HG03280 (cell line): ENCODE results near the gene TMEM209.

Source experiments
- ATAC-seq: cut with Tn5 transposase; IDR thresholded peaks from one replicate; pipeline ENCODE4 v1.9.1; 2021; ENCODE audit warnings: mild to moderate bottlenecking, moderate library complexity; ENCODE audit not compliant: unreplicated experiment

The TMEM209 gene

DNA sequence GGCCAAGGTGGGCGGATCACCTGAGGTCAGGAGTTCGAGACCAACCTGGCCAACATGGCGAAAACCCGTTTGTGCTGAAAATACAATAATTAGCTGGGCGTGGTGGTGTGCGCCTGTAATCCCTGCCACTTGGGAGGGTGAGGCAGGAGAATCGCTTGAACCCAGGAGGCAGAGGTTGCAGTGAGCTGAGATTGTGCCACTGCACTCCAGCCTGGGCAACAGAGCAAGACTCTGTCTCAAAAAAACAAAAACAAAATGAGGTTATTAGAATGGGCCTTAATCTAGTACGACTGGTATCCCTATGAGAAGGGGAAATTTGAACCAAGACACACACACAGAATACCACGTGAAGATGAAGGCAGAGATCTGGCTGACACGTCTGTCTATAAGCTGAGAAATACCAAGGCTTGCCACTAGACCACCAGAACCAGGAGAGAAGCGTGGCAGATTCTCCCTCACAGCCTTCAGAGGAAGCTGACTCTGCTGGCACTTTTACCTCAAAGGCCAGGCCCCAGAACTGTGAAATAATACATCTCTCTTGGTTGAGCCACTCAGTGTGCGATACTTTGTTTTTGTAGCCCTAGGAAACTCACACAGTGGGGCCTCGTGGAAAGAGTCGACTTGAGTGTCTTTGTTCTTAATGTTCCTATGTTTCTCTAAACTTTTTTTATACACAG lies 59.6 kb downstream of the TMEM209 start:
- no peak for ATAC-seq

DNA sequence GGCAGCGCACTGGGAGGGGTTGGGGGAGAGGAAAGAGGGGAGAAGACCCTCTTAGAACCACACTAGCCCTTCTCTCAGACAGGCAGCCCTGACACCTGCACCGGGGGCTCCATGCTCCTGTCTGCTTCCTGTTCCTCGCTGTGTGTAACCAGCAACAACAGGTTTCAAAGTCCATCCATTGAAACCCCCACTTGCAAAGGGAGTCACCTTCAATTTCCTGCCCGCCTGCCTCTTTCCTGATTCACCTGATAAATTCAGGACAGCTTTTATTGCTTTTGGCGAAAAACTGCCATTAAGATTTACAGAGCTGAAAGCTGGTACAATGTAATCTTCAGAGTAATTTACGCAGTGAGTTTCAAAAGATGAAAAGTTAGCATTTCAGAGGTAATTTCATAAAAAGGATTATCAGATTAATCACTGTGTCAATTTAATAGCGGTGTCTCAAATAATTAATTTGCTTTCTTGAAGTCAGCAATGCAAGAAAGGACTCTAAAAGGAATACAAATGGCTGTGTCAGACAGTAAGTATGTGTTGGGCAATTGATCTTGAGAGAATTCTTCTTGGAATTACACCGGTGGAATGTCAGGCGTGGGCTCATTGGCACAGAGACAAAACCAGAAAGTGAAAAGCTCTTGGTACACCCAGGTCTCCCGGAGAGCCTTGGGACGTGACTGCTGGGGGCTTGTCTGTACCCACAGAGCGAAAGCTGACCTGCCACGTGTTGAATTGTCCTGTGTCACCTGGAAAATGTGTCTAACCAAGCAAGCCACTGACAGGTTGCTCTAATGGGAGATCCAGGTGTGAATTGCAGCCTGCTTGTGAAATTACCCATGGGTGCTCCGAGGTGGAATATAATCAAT lies 60.7 kb downstream of the TMEM209 start:
- ATAC-seq: no peak

DNA sequence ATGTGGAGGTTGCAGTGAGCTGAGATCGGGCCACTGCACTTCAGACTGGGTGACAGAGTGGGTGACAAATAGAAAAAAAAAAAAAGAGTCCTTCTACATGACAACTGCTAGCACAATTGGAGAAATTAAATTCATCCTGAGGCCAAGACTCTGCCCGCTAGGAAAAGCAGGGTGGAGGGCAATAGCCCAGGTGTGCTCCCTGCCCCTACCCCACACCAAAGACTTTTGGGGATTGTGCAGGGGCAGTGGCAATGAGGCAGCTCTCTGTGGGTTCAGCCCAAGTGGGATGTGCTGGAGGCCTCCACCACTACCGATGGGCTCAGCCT lies 61.3 kb downstream of the TMEM209 start:
- no peak for ATAC-seq

DNA sequence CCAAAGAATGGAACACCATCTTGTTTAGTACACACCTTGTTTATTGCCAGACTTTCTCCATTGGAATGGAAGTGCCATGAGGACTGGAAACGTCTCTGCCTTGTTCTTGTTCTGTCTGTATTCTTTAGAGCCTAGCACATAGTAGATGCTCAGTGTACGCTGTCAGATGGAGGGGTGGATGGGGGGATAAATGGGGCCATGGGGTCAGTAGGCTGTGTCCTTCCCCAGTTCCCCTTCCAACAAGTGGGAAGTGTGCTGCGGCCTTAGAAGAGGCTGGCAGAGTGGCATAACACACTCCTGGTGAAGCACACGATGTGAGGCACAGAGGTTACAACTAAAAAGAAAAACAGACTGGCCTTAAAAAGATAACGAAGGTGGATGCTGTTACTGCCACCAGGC lies 61.9 kb downstream of the TMEM209 start:
- no peak for ATAC-seq

DNA sequence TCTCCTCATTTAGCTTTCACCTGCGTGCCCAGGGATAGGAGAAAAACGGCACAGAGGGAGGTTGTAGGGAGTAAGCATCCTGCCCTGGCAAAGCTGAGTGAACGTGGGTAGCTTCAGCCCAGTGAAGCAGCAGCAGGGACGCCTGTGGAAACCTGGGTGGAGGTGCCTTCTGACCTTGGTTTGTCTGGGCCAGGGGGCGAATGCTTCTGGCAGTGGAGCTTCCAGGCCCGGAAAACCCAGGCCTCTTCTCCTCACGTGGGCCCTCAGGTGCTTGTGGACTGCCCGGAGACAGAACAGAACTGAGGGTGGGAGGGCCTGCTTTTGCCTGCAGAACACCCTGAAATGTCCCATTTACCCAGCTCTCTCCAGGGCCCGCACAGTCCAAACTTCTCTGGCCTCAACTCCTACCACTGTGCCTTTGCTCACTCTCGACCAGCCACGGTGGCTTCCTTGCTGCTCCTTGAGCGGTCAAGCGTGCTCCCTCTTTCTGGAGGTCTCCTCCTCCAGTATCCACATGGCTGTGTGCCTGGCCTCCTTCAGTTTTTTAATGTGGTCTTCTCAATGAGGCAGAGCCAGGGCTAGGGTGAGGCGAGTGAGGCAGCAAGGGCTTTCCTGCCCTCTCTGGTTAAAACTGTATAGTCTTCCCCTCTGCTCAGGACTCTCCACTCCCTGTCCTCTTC lies 62.4 kb downstream of the TMEM209 start:
- no peak for ATAC-seq

DNA sequence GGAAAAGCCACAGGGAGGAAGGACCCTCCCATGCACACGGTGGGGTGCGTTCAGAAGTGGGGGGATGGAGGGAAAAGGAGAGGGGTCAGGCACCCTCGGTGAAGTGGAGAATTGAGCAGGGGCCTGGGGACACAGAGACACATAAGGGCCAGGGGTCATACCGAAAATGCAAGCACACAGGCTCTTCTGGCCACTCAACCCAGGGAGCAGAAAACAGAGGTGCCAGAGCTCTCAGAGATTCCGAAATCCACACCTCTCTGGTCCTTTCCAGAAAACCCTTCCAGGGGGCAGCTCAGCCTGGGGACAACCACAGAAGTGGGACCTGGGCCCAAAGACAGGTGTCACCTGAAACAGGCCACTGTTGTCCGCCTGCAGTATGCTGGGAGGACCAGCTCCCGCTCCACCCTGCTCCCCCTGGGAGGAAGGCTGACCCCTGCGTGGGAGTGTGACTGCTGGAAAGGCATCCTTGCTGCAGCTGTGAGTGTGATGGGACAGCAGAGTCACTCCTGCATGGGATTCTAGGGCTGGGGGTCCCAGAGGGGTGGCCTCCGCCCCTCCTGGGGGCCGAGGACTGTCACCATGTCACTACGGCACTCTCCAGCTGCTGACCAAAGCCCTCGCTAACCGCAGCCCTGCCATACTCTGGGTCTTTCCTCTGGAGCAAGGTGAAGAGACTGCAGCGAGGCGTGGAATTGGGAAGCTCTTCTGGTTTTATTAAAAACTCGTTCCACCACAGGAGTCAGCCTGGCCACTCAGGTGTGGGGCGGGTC lies 63.1 kb downstream of the TMEM209 start:
- no peak for ATAC-seq

DNA sequence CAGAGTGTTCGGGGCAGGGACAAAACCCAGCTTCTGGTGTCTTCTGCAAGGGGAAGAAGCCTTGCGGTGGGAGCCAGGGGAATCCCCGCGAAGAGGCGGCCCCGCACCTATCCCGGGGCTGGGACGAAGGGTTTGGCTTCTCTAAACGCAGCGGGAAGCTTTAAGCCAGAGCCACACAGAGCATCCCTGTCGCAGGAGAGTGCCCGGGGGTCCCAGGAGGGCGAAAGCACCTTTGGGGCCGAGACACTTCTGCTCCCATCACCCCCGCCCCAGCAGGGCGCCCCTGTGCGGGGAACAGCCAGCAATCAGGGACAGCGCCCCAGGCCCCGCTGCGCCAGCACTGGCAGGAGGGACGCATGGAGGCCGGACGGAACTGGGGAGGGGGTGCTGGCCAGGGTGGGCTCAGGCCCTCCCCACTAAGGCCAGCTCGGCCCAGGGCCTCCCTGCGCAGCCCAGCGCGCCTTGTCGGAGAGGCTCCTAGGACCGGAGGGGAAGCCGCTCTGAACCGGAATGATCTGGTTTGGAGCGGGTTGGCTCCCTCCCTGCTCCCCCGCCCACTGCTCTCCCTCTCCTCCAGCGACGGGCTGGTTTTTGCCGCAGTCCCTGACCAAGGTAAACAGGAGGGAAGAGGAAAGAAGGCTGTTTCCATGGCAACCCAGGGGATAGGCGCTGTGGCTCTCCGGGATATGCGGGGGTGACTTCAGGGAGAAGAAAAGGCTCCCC lies 63.9 kb downstream of the TMEM209 start:
- no peak for ATAC-seq

DNA sequence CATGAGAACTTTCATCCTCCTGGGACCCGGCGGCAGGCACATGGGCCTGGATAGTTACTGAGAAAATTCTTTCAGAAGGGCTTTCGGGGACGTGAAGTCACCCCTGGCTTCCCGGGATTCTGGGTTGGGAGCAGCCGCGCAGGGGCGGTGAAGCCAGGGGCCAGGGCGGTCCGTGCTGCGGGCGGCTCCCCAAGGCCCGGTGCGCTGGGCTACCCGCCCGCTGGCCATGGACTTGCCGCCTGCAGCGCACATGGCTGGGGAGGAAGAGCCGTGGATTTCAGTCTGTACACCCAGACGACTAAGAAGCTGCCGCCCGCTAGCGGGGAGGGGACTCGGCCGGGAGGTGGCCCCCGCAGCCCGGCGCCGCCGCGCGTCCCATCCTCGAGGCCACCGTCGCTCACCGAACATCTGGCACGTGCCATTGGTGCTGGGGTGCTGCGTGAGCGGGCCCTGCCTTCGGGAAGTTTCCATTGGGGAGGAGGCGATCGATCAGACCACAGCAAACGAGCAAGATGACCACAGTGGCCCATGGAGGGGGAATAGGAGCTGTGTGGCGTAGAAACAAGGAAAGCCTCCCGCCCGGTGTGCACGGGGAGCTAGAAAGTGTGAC lies 64.5 kb downstream of the TMEM209 start:
- ATAC-seq: no peak

DNA sequence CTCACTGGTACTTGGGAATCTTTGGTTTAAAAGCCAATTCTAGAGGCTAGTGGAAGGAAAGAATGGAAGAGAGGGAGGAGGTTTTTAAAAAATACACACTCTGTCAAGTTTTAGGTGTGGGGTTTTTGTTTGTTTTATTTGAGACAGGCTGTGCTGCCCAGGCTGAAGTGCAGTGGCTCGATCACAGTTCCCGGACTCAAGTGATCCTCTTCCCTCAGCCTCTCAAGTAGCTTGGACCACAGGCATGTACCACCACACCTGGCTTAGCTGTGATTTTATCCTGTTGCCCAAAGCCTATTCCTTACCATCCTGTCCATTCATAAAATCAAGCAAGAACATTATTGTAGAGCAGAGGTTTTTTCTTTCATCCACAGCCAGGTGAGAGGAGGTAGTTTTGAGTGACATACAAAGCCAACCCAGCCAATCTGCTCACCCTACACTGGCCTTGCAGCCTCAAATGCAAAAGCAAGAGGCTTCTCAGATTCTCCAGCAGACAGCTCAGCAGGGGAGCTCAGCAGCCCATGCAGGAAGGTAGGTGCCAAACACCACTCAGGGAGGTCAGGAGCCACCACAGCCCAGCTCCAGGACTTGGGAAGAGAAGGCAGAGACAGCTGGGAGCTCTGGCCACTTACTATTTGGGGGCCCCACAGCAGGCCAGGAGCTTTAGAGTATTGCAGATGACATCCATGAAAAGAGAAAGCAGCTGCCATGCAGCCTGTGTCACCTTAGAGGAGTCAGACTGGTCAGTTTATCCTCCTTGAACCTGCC lies 65.8 kb downstream of the TMEM209 start:
- no peak for ATAC-seq

DNA sequence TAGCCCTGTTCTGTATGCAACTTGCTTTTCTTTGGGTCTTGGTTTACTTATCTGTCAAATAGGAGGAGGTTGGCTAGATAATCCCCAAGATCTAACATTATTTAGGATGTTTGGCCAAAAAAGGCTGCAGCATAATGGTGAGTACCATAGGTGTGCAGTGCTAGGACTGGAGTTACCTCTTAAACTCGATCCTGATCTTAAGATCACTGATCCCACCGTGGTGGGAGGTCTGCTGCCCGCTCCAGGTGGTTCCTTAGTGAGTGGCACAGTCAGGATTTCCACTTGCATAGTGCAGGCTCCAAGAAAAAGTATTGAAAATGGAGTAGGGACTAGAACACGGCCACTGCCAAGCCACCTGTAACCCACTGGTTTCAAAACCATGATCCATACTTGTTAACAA lies 68.0 kb downstream of the TMEM209 start:
- no peak for ATAC-seq

DNA sequence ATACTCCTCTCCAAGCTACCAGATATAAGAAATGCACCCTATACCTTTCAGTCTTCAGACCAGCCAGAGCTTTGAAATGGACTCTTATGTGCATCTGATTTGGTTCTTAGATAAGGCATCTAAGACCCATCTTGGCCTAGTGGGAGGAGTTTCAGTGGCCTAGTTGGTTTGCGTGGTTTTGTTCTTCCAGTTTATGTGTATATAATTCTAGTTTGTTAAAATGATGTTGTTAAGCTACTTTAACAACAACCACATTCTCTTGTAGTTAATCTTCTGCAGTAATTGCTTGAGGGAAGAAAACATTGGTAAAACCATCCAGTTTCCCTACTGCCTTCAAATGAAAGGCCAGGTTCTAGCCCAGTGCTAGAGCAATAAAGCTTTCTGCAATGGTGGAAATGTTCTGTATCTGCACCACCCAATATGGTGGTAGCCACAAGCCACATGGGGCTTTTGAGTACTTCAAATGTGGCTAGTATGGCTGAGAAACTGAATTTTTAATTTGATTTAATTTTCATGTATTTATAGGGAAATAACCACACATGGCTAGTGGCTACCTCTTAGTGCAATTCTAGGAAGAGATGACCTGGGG lies 68.5 kb downstream of the TMEM209 start:
- ATAC-seq: no peak

DNA sequence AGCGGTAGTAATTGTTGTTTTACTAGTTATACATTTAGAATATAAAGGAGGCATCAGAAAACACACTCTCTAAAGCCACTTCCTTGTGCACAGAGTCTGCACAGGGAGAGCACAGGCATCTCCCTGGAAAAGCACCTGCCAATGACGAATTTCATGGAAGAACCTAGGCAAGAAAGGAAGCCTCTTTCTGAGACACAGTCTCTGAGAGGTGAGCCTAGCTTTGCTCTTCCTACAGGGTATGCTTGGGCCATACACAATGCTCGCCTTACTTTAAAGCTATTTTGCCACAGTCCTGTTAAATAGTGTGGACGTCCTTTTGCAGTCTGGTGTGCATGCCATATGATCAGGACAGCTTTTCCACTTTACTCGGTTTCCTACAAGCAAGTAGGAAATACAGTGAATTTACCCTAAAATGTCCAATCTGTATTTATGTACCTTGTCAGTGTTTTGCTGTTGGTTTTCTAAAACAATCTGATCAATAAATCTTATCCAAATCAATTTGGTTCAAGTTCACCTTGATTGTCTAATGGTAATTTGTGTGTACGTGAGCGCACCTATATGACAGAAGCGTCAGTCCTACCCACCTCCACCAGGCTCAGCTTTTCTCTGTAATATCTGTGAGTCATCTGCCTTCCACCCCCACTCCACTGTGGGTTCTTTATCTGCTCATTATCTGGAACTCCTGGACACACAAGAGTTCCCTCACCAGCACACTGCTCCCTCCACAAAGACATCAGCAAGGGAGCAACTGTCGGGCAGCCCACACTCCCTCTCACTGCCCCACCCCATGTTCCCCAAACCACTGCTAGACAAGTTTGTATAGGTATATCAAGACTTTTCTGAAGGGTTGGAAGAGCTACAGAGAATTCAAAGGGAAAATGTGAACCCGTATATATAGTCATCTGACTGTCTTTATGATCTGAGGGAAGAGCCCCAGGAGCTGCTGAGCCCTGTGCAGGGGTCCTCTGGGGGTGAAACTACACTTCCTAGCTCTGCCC lies 69.7 kb downstream of the TMEM209 start:
- no peak for ATAC-seq

DNA sequence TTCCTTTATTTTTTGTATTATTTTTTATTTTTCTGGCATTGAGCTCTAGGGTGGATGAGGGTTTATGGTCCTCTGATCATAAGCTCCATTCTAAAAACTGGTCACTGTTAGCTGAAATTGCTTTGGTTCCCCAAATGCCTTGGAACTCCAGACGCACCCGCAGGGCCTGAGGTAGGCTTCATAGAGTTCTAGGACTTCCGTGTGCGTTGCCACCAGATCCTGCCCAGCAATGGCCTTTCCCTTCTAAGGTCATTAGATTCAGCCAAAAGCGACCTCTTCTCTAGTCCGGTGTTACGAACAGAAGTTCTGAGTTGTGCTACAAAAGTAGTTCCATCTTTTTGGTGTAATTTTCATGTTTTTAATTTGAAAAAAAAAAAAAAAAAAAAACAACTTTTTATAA lies 70.5 kb downstream of the TMEM209 start:
- no peak for ATAC-seq

DNA sequence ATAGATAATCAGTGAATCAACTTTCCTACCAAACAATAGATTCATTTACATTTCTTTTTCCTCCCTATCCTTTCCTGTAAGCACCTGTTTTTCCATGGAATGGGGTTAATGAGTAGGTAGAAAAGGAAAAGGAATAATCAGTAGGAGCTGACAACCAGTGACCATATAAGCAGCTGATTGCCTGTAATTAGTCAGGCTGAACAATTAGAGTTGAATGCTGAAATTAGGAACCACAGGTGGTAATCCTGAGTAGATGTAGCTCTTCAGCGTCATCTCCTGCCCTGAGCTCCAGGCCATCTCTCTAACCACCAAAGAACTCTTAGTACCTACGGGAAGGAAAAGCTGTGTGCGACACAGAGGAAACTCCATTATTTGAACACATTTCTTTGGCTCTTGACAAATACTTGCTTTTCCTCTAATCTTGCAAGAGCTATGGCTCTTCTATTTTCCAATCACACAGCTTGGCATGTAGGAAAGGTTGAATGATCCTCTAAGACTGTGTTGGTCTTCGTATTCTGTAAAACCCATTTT lies 71.0 kb downstream of the TMEM209 start:
- ATAC-seq: no peak

DNA sequence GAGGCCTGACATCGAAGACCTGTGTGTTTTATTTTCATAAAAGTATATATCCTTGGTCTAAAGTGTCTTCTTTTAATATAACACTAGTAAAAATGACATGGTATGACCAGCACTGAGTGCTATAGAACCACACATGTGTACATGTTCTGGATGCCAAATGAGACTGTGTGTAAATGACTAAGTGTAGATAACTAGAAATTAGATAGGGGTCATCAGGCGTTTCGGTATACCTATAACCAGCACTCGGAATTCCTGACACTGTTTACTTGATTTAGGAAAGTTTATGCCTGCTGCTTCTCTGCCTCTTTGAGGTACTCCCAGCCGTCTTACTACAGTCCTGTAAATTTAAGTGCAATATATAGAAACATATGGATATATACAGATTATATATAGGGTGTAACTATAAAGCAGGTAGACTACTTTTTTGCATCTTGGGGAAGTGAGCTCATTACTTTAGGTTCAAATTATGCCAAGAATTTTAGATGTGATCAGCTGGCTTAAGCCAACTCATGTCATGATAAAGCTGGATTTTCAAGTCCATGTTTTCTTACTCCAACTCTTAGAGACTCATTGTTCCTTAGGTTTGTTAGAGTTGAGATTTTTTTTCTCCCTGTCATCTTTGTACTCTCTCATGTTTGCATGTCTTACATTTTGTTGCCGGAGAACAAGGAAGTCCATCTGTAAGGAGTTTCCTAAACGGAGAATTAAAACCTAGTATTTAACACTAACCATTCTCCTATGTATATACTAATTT lies 72.0 kb downstream of the TMEM209 start:
- ATAC-seq: no peak

DNA sequence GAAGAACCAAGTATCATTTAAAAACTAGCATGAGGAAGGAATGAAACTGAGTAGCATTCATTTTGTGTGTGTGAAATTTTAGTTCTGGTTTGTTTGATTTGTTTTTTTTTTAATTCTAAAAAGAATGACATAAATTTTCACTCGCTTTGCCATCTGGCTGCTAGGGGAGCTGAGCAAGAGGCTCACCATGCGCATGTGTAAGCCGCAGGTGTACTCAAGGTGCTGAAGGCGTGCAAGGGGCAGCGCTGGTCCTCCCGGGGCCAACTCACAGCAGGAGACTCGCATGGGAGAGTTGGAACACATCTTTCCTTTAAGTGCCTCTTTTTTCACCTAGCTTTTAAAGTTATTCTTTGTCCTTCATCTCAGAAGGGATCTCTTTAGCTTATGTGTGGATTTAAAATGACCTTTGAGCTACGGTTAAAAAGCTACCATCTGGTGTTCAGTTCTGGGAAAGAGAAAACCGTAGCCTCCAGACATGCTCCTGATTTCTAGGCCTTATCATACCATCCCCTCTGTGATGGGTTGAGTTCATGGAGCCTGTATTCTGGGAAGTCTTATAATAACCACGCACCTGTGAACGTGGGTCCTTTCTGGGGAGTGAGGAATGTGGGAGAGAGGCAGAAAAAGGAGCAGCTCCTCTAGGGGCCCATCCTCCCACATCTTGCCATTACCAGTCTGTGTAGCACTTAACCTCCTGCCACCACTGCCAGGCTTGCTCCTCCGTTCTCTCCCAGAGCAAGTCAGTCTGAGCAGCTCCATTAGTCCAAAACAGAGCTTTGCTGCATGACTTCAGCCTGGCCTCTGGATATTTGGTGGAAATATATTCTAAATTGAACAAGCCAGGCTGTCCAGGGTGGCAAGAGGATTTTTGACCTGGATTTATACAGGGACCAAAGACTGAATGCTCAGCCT lies 73.0 kb downstream of the TMEM209 start:
- ATAC-seq: no peak
